ENCODE measurements around the gene GABRG3.

GRCh38 chr15:27479296-27480140 is 508.5 kb downstream of the GABRG3 start:
- TF ChIP-seq BHLHE40 (IDR thresholded peaks at IDR 0.05; ENCODE audit: low read length): no peak
- no peak for TF ChIP-seq ATF7 (IDR thresholded peaks at IDR 0.05)
- TF ChIP-seq, protein P1, sequence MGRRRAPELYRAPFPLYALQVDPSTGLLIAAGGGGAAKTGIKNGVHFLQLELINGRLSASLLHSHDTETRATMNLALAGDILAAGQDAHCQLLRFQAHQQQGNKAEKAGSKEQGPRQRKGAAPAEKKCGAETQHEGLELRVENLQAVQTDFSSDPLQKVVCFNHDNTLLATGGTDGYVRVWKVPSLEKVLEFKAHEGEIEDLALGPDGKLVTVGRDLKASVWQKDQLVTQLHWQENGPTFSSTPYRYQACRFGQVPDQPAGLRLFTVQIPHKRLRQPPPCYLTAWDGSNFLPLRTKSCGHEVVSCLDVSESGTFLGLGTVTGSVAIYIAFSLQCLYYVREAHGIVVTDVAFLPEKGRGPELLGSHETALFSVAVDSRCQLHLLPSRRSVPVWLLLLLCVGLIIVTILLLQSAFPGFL (CRISPR knock-in tag; IDR thresholded peaks at IDR 0.05): no peak
- TF ChIP-seq, protein P2, sequence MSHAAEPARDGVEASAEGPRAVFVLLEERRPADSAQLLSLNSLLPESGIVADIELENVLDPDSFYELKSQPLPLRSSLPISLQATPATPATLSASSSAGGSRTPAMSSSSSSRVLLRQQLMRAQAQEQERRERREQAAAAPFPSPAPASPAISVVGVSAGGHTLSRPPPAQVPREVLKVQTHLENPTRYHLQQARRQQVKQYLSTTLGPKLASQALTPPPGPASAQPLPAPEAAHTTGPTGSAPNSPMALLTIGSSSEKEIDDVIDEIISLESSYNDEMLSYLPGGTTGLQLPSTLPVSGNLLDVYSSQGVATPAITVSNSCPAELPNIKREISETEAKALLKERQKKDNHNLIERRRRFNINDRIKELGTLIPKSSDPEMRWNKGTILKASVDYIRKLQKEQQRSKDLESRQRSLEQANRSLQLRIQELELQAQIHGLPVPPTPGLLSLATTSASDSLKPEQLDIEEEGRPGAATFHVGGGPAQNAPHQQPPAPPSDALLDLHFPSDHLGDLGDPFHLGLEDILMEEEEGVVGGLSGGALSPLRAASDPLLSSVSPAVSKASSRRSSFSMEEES (CRISPR knock-in tag; IDR thresholded peaks at IDR 0.05): no peak
- no peak for TF ChIP-seq POLR2AphosphoS5 (IDR thresholded peaks at IDR 0.05; ENCODE audit: control insufficient read depth, insufficient read depth, low read depth, low read length)
- no peak for TF ChIP-seq TAF1 (IDR thresholded peaks at IDR 0.05; ENCODE audit: control insufficient read depth, extremely low read depth, insufficient read depth, low read length, severe bottlenecking)
- no peak for TF ChIP-seq ZNF75A (CRISPR knock-in tag; IDR thresholded peaks at IDR 0.05)
- no peak for TF ChIP-seq PATZ1 (CRISPR knock-in tag; IDR thresholded peaks at IDR 0.05; ENCODE audit: borderline replicate concordance)
- TF ChIP-seq CEBPB (tag; IDR thresholded peaks at IDR 0.05): no peak
- TF ChIP-seq TBP (optimal IDR thresholded peaks at IDR 0.05; ENCODE audit: low read depth, low read length): no peak

Measured in K562 (cell line).